ENCODE results near the gene TAS2R46.
"Not testable (repeated sequence)": the region's sequence is repeated elsewhere in the genome, so short reads cannot be mapped to it uniquely, and the experiment has no call there.

TAS2R46 gene

GRCh38 chr12:11062194-11062593, at the start of gene TAS2R46:
Gene TAS2R46, minus strand, starts transcription at chr12:11062294. Its CDS starts 0 bp downstream, at chr12:11062294.
- in situ Hi-C loops (cut with HindIII; ENCODE audit: low sequenced_read_pairs), result not testable (repeated sequence)

GRCh38 chr12:11111213-11111612, 49.1 kb upstream of the TAS2R46 start:
- in situ Hi-C loops (cut with HindIII; ENCODE audit: low sequenced_read_pairs), result not testable (repeated sequence)

- in situ Hi-C loops (cut with HindIII; ENCODE audit: low sequenced_read_pairs), result no loop called here
Measured at GRCh38 chr12:11108862-11109261, 46.8 kb upstream of the TAS2R46 start.

GRCh38 chr12:11107719-11108118, 45.6 kb upstream of the TAS2R46 start:
- in situ Hi-C loops (cut with HindIII; ENCODE audit: low sequenced_read_pairs), result no loop called here

- in situ Hi-C loops (cut with HindIII; ENCODE audit: low sequenced_read_pairs), result no loop called here
Measured at GRCh38 chr12:11106288-11106687, 44.2 kb upstream of the TAS2R46 start.

GRCh38 chr12:11105546-11105945, 43.5 kb upstream of the TAS2R46 start:
- in situ Hi-C loops (cut with HindIII; ENCODE audit: low sequenced_read_pairs), result no loop called here

GRCh38 chr12:11094910-11095309, 32.8 kb upstream of the TAS2R46 start:
- in situ Hi-C loops (cut with HindIII; ENCODE audit: low sequenced_read_pairs), result not testable (repeated sequence)

- in situ Hi-C loops (cut with HindIII; ENCODE audit: low sequenced_read_pairs), result no loop called here
Measured at GRCh38 chr12:11092128-11092527, 30.0 kb upstream of the TAS2R46 start, which contains the start of gene TAS2R43. Gene TAS2R43, minus strand, starts transcription at chr12:11092313. Its CDS starts 84 bp downstream, at chr12:11092229.

- in situ Hi-C loops (cut with HindIII; ENCODE audit: low sequenced_read_pairs), result no loop called here
Measured at GRCh38 chr12:11089246-11089645, 27.2 kb upstream of the TAS2R46 start.

- in situ Hi-C loops (cut with HindIII; ENCODE audit: low sequenced_read_pairs), result no loop called here
Measured at GRCh38 chr12:11085419-11085818, 23.3 kb upstream of the TAS2R46 start.

- in situ Hi-C loops (cut with HindIII; ENCODE audit: low sequenced_read_pairs), result no loop called here
Measured at GRCh38 chr12:11081987-11082386, 19.9 kb upstream of the TAS2R46 start.

- in situ Hi-C loops (cut with HindIII; ENCODE audit: low sequenced_read_pairs), result loop anchor here (10.0 kb wide), 1 partner anchor 63 kb away; no protein-coding TSS in a partner anchor
Measured at GRCh38 chr12:11078246-11078645, 16.2 kb upstream of the TAS2R46 start.

GRCh38 chr12:11075642-11076041, 13.5 kb upstream of the TAS2R46 start:
- in situ Hi-C loops (cut with HindIII; ENCODE audit: low sequenced_read_pairs), result loop anchor here (10.0 kb wide), 1 partner anchor 61 kb away; no protein-coding TSS in a partner anchor

- in situ Hi-C loops (cut with HindIII; ENCODE audit: low sequenced_read_pairs), result loop anchor here (10.0 kb wide), 1 partner anchor 57 kb away; no protein-coding TSS in a partner anchor
Measured at GRCh38 chr12:11071414-11071813, 9.3 kb upstream of the TAS2R46 start.

GRCh38 chr12:11070999-11071398, 8.9 kb upstream of the TAS2R46 start:
- in situ Hi-C loops (cut with HindIII; ENCODE audit: low sequenced_read_pairs), result loop anchor here (10.0 kb wide), 1 partner anchor 56 kb away; no protein-coding TSS in a partner anchor

GRCh38 chr12:11069854-11070365, 7.8 kb upstream of the TAS2R46 start:
- in situ Hi-C loops (cut with HindIII; ENCODE audit: low sequenced_read_pairs), result loop anchor here (10.0 kb wide), 1 partner anchor 55 kb away; no protein-coding TSS in a partner anchor

- in situ Hi-C loops (cut with HindIII; ENCODE audit: low sequenced_read_pairs), result no loop called here
Measured at GRCh38 chr12:11067514-11067913, 5.4 kb upstream of the TAS2R46 start.

- in situ Hi-C loops (cut with HindIII; ENCODE audit: low sequenced_read_pairs), result no loop called here
Measured at GRCh38 chr12:11059784-11060183, 2.3 kb downstream of the TAS2R46 start.

- in situ Hi-C loops (cut with HindIII; ENCODE audit: low sequenced_read_pairs), result no loop called here
Measured at GRCh38 chr12:11059041-11059440, 3.1 kb downstream of the TAS2R46 start.

GRCh38 chr12:11055306-11055705, 6.8 kb downstream of the TAS2R46 start:
- in situ Hi-C loops (cut with HindIII; ENCODE audit: low sequenced_read_pairs), result no loop called here

GRCh38 chr12:11049806-11050531, 12.1 kb downstream of the TAS2R46 start:
- in situ Hi-C loops (cut with HindIII; ENCODE audit: low sequenced_read_pairs), result not testable (repeated sequence)

GRCh38 chr12:11041366-11041765, 20.7 kb downstream of the TAS2R46 start:
- in situ Hi-C loops (cut with HindIII; ENCODE audit: low sequenced_read_pairs), result not testable (repeated sequence)
